Activated T-cell treated with anti-CD3 and anti-CD28 coated beads for 48 hours (primary cell): Measurements from ENCODE around the gene DBR1.
"Not testable (repeated sequence)": the region's sequence is repeated elsewhere in the genome, so short reads cannot be mapped to it uniquely, and the experiment has no call there.

Experiments
- DNase-seq: peaks from one replicate; pipeline ENCODE4 v3.0.0-alpha.2; 2020; ENCODE audit warnings: low read depth

DBR1 gene

DNA sequence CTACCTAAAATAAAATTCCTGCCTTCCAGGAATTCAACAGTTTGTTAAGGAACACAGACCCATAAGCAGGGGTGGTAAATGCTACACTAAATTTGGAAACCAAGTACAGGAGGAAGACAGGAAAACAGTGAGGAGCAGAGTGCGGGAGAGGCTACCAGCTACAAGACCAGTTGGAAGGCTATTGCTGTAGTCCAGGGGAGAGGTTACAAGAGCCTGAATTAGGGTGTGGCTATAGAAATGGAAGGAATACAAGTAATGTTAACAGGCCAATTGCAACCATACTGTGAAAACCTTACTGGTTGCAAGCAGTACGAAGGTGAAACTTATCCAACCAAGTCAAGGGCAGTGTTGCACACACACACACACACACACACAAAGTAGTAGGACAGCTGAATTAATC, 11.5 kb upstream of the DBR1 start:
- DNase-seq = no peak

DNA sequence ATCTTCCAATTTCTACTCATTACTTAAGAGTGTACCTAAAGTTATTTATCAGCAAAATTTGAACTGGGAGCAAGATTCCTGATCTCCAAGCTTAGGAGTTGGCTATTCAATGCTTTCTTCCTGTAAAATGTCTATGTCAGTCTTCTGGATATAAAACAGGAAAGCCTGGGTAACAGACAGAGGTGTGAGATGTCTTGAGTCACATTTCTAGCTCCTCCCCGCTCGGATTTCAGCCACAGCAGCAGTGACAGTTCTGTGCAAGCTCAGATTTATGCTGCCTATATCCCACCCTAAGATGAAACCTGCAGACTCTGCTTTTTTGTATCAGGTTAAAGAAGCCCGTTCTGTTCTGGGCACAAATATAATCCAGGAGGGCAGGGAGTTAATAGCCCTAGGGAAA, 10.3 kb upstream of the DBR1 start:
- no peak for DNase-seq

DNA sequence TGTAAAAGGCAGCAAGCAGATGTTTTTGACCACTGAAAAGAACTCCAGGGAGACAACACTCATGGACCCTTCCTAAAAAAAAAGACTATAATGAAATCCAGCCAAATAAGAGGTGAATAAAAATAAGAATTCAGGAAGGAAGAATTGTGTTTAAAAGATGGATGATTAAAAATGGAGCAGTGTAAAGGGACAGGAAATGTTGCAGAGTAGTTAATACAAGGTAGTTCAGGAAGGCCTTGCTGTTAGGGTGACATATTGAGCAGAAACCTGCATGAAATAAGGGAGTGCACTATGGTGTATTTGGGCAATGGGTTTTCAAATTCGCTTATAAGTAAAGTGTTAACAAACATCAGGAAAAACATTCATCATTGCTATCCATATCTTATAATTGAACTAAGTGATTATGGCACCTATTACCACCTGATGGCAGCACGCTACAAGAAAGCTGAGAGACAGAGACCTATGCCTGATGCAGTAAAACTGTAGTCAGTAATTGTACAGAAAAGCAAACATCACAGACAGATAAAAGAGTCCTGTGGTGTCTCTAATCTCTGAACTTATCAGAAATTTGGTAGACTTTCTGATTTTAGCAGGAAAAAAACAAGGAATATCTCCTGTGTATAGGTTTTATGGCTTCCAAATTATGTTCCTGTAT, 5.8 kb upstream of the DBR1 start:
- no peak for DNase-seq

DNA sequence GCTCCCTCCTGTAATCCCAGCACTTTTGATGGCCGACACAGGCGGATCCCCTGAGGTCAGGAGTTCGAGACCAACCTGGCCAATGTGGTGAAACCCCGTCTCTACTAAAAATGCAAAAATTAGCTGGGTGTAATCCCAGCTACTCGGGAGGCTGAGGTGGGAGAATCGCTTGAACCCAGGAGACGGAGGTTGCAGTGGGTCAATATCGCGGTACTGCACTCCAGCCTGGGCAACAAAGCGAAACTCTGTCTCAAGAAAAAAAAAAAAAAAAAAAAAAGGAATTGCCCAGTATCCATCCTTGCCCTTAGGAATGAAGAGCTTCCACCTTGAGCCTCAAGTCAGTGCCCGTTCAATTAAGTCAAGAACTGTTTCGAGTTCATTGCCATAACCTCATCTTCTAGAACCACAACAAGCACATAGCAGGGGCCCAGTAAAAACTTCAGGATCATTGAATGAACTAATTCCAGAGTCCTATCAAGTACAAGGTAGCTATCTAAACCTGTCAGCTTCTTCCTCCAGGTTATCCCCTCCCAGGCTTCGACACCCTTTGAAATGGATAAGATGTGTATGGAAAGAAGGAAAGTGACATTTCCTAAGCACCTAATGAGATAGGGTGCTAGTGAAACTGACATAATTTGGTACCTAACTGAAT, 826 bp downstream of the DBR1 start:
- DNase-seq = no peak

DNA sequence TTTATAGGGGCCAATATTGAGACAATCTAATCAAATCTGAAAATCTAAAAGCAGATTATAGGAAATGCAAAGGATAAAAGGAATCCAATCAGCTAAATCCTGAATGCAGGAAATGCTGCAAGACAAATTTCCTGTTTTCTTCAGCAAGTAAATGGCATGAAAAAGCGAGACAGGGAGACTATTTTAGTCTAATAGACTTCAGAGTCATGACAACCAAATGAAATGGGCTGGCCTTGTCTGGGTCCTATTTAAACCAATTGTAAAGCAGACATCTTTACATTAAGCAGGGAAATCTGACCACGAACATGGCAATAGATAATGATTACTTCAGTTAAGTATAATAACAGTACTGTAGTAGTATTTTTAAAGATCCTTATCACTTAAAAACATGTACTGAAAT, 2.1 kb downstream of the DBR1 start:
- no peak for DNase-seq

DNA sequence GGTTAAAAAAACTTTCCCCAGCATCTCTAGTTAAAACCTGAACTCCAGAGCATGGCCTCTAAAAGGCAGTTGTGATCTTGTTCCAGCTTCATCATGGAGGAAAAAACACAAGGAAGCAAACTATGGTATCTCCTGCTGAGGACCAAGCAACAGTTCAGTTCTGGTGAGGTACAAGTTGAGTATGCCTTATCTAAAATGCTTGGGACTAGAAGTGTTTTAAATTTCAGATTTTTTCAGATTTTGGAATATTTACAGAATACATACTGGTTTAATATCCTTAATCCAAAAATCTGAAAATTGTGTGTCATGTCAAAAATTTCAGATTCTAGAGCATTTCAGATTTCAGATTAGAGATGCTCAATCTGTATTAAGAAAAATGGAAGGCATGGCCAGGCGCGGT, 9.7 kb downstream of the DBR1 start:
- no peak for DNase-seq

DNA sequence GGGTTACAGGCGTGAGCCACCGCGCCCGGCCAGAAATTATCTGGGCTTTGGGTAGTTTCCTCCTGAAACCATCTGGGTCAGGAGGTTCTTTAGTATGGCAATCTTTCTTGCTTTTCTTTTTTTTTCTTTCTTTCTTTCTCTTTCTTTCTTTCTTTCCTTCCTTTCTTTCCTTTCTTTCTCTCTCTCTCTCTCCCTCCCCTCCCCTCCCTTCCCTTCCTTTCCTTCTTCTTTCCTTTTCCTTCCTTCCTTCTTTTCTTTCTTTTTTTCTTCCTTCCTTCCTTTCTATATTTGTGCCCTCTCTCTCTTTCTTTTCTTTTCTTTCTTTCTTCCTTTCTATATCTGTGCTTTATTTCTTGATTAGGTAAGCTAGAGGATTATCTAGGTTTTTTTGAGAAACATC, 17.0 kb downstream of the DBR1 start:
- no peak for DNase-seq

DNA sequence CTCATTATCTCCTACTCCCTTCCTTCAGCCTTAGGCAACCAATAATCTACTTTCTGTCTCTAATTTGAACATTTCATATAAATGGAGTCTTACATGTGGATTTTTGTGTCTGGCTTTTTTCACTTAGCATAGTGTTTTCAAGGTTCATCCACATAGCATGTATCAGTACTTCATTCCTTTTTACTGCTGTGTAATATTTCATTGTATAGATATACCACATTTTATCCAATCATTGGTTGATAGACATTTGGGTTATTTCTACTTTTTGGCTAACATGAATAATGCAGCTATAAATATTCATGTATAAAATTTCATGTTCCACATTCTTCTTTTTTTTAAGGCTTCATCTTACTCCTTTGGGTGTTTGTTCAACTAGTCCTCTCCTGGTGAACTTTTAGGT, 20.2 kb downstream of the DBR1 start:
- no peak for DNase-seq

DNA sequence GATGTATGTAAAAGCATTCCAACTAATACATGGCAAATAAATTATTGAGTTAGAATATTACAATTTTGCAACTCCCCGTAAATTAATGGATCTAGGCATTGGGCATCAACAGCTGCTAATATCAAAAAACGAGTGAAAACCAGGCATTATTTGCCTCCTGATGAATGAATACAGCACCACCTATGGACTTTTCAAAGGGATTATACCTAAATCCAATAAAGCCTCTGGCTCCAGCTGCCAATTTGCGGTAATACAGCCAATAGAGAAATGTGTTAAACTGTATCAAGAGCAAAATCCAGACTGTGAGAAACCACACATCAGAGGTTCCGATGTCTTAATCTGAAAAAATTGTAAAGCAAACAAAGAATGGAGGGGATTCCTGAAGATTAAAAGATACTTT, 26.2 kb downstream of the DBR1 start:
- no peak for DNase-seq

DNA sequence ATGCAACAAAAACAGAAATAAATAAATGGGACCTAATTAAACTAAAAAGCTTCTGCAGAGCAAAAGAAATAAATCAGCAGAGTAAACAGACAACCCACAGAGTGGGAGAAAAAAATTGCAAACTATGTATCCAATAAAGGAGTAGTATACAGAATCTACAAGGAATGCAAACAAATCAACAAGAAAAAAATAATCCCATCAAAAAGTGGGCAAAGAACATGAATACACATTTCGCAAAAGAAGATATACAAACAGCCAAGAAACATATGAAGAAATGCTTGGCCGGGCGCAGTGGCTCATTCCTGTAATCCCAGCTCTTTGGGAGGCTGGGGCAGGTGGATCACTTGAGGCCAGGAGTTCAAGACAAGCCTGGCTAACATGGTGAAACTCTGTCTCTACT, 32.5 kb downstream of the DBR1 start:
- DNase-seq = not testable (repeated sequence)

DNA sequence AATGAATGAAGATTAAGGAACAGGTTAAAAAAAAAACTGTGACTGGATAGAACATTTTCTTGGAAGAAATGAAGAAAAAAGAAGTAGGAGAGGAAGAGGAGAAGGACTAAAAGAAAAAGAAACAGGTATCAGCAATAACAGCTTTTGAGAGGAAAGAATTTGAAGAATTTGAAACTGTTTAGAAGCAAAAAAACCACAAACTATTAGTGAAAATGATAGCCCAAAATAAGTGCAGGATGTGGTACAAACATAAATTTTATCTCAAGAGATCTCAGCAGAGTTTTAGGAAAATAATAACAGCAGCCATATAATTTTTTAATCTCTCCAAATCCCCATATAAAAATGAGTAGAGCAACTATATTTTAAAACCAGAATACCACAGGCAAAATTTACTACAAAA, 33.8 kb downstream of the DBR1 start:
- no peak for DNase-seq

DNA sequence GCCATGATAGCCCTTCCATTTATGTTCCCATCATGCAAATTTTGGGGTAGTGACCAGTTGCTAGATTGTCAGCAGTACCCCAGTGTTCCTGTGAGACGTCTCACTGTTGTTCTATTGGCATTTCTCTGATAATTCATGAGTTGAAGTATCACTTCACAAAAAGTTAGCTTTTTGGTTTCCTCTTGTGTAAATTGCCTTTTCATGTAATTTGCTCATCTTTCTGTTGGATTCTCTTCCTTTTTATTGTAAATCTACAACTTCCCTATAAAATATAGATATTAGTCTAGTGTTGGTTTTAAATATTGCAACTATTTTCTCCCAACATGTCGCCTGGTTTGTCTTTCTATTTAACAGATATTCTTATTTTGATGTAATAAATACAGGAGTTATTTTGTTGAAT, 35.0 kb downstream of the DBR1 start:
- DNase-seq = no peak

DNA sequence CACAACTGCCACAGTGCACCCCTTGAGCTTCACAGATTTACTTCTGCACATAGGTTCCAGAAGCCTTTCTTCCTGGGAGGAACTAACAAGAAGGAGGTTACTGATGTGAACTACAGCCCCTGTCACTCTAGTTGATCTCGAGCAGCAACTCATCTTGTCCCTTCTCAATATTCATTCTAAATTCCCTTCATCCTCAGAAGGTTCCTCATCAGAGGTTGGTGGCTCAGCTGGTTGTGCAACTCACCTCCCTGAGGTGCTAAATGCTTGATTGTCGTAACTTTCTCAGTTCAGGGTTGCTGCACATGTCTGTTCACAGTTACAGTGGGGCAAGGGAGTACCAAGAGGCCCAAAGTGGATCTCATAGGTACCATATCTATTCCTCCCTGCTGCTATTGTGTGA, 36.9 kb downstream of the DBR1 start:
- no peak for DNase-seq

DNA sequence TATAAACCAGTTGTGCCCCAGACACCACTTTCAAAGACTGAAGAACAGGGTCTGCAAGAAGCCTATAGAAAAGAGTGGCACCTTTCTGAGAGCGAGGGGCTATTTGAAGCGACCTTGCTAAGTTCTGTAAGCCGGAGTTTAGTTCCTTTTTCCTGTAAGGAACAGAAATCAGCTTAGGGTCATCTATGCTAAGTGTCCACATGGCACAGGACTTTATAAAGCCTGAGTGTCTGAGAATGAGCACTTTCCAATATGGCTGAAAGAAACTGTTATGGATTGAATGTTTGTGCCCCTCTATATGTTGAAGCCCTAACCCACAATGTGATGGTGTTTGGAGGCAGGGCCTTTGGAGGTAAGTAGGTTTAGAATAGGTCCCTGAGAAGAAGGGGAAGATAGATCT, 38.5 kb downstream of the DBR1 start:
- DNase-seq = no peak

DNA sequence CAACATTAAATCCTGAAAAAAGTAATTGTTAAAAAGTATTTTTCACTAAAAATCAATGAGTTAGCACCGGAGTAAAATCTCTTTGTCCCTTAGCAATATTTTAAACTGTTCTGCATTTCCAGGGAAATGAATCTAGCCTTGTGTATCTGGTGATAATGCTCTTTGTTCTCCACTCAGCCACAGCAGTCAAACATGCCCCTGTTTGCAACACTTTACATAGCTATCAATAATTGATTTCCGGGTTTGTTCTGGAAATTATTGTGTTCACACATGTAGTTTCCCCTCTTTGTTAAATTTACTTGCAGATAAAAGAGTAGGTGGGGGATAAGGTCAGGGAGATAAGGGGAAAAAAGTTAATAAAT, 38.9 kb downstream of the DBR1 start:
- no peak for DNase-seq

DNA sequence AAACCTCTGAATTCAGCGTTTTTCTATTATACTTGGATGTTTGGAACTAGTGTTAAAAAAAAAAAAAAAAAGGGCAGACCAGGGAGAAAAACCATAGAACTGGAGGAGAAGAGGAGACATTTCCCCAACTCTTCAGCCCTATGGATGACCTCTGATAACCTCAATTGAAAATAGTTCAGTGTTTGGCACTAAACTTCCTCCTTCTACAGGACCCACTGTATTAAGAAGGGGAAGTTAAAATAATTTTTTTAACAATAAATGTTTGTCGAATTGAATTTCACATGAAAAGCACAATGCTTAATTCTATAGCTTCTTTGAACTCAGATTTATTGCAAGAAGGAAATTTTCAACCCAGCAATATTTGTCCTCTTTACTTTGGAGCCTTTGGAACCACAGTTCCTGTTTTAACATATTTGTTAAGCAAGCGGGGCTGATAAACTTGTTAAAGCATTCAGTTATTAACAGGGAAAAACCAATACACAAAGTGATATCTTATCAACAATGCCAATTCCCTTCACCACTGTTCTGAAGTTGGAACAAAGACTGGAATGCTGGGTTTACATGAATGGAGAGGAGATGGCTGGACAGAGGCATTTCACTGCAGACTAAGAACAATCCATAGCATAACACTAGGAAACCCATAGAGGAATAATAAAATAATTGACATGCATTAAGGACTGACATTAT, 39.4 kb downstream of the DBR1 start:
- no peak for DNase-seq

DNA sequence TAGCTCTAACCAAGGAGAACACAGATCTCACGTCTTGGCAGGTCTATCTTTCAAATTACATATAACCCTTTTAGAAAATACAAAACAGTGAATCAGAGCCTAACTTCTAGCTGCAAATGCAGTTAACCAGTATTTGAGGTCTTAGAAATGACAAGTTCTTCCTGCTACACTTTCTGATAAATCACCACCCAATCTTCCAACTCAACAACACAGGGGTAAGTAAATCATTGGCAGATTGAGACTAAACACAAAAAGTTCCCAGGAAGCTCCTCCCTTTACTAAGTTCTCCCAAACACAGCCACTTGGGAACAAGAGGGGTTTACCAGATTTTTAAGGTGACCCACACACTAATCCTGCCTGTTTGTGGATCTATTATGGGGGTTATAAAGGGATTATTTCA, 42.5 kb downstream of the DBR1 start, which contains the start of gene A4GNT:
Gene A4GNT, minus strand, starts transcription at position 152 of the 400 bp plus-strand sequence. CDS start 1,134 bp downstream, outside the sequence.
- no peak for DNase-seq

DNA sequence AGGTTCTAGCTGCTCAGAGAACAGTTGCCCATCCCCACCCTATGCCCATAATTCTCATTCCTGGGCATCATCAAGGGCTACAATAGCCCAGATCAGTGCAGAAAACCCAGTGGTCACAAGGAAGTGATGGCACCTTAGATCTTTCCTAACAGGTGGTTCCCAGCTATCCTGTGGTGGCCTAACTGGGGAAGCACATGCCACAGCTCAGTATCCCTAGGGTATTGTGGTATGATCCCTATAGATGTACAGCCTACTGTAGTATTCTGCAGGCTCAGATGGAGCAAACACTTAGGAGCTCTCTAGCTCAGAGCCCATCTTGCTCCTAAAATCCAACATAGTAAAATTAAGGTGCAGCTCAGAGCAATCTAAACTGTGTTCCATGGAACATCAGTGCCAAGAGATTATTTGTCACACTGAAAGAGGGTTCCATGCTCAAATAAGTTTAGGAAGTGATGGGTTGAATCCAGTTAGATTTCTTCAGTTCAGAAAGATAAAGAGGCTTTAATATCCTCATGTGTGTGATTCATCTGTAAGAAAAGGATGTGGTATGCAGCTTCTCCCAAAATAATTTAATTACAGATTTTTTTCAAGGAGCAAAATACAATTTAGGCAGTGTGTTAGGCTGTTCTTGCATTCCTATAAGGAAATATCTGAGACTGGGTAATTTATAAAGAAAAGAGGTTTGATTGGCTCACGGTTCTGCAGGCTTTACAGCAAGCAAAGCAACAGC, 46.9 kb downstream of the DBR1 start:
- no peak for DNase-seq

DNA sequence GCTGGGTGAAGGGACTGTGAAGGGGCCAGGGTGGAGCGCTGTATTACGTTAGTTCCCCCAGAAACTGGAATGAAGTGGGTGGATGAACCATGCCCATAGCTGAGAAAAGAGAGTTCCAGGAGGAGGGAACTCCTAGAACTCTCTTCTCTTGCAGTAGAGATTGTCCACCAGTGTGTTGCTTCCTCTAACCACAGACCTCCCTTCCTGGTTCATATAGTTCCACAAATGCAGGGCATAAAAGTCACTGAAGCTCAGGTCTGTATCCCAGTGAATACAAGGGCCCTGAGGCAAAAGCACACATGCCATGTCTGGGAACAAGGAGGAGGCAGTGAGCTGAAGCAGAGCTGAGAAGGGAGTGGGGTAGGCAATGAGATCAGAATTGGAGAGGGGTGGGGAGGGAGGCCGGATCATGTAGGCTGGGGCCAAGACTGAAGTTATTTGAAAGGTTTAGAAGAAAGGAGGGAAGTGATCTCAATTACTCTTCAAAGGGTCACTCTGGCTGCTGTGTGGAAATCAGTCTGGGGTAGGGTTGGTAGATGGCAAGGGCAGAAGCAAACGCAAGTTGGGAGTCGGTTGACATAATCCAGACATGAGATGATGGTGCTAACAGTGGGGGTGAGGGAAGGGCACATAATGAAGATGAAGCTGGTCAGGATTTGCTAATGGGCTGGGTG, 49.0 kb downstream of the DBR1 start:
- no peak for DNase-seq

DNA sequence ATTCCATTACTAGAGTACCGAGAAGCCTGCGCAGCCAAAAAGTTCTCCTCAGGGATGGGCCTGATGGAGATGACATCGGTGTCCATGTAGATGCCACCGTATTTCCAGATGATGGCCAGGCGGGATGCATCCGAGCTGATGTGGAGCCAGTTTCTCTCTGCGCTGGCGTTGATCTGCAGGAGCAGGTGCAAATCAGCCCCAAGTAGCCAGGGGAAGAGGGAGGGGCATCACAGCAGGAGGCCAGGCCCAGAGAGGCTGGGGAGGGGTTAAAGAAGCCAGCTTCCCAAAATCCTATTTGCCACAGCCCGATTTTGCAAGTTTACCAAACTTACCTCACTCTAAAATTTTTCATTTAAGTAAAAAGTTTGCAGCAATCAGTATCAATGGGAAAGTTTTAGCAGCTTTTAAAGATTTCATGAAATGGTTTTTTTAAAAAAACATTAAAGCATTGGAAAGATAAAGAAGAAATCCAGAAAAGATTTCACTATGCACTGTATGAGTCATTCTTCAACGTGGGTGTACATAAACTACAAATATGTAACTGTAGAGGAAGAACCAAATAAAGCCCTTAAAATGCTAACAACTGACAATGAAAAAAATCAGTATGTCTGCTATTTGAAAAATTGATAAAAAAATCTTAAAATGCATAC, 49.9 kb downstream of the DBR1 start:
- DNase-seq = no peak

DNA sequence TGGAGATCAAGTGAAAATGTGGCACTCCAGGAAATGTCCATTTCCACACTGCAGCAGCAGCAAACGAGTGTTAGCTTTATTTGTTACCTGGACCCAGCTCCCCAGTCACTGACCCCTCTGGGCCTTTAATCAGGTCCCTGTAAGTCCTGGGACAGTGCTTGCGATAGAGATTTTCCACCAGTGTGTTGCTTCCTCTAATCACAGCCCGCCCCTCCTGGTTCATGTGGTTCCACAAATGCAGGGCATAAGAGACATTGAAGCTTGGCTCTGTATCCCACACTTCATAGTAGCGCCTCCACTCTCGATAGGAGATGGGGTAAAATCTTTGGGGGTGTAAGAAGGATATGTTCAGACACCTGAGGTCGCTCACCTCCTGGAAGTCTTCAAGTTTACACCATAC, 50.5 kb downstream of the DBR1 start:
- no peak for DNase-seq

DNA sequence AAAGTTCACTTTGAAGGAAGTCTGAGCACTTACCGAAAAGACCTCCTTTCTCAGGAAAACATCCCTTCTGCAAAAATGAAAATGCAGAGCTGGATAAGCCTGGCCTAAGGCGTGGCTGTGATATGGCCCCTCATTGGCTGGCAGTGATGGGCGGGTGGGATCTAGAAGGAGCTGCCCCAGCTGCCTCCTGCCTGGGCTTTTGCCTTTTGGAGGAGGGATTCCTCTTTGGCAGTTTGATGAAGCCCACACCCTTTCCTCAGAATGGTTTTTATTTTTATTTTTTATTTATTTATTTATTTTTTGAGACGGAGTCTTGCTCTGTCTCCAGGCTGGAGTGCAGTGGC, 55.3 kb downstream of the DBR1 start:
- no peak for DNase-seq
